ENCODE measurements around the gene FGD2. TPM values are rescaled to one million over a fixed set of nuclear protein-coding genes. Genes with fewer than 3 reads are reported as not detected.

FGD2 gene
- total and polyA plus RNA-seq, 2 of the 8 experiments (the other 6 are each of a cell fraction or from before 2014, with no cell fraction given) = 0.12 to 0.32 TPM

DNA sequence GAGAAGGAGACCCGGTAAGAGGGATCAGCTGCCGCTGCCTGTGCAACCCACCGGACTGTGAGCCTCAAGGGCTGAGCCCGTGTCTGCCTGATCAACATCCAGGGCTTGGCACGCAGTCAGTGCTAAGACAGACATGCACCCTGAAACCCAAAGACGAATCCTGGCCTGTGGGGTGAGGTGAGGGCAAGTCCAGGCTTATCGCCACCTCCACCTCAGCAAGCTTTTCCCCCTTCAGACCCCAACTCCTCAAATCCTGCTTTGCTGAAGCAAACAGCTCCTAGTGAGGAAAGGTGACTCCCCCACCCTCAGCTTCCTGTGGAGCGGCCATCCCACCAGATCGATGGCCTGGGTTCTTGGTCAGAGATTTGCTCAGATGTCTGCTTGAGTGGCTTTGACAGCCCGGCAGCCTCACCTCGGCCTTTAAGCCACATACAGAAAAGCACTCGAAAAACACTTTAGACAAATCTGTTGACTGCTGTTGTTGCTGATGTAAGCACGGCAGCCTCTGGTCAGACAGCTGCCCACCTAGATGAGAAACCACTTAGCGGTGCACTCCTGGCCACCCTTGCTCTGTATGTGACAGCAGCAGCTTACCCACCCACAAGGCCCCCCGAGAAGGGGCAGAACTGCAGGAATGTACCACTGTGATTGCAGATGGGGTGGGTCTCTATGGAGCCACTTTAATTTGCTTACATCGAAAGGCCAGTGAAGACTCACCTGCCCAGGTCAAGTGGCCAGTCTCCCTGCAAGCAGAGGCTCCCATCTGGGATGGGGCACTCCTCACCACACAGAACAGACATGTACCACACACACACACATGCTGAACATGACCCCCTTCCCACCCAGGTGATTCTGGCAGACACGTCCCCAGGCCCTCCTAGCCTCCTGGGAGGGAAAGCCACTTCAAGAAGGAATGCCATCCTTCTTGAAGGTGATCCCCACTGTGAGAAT is 34.3 kb upstream of the FGD2 start:
- peak overlapping the region in 2 of 4 experiments; percentile 13 to 36; a peak in 3 of 7 replicates for H3K9ac ChIP-seq (replicated peaks in 1 of 4; ENCODE audit: extremely low read depth in 1 of 4, low read depth in 3 of 4, low read length in 3 of 4)
- H2BK12ac ChIP-seq (ENCODE audit: low read depth, low read length) = no peak overlapping the region
- ChIA-PET POLR2A (ENCODE audit: partially characterized antibody) (interaction anchor here (0.5 to 1.7 kb wide), 3 partner anchors 10 to 40 kb away, joined by 3 to 4 read pairs (median 4); no protein-coding TSS in a partner anchor), CTCF (ENCODE audit: partially characterized antibody) (interaction anchor here (0.6 to 3.1 kb wide), 8 partner anchors 10 to 520 kb away, joined by 3 to 12 read pairs (median 3); no protein-coding TSS in a partner anchor)
- 72% methylated on average over 16 of the region's 17 CpGs; no CpG with 5 or more reads in 1 of the 2 experiments for WGBS, 2 experiments (ENCODE audit: extremely low coverage in 1 of 2, insufficient coverage in 1 of 2, insufficient read length in 1 of 2, insufficient replicate concordance in 2 of 2, low coverage in 1 of 2, low lambda C conversion rate in 2 of 2, missing lambda C conversion rate in 1 of 2)
- H3K36me3 ChIP-seq (ENCODE audit: control insufficient read depth in 2 of 4, insufficient read depth in 4 of 4, low read length in 3 of 4) = peaks cover 50 to 84% (median 79%) of the 10 kb centered on the region in 4 experiments
- no peak overlapping the region for H2AFZ ChIP-seq (ENCODE audit: low read length)
- no peak overlapping the region for H3K4me2 ChIP-seq (ENCODE audit: insufficient read depth in 1 of 2, low read depth in 2 of 2, low read length in 2 of 2)
- H3K23ac ChIP-seq (ENCODE audit: insufficient read length) = no peak overlapping the region
- H4K5ac ChIP-seq (ENCODE audit: insufficient read length, low read depth, low read length) = no peak overlapping the region
- no peak overlapping the region for H3K56ac ChIP-seq (replicated peaks; ENCODE audit: insufficient read length, low read depth, low read length)
- no peak overlapping the region for H4K91ac ChIP-seq (replicated peaks; ENCODE audit: insufficient read length, low read length)
- H3K27me3 ChIP-seq (replicated peaks in 1 of 4; ENCODE audit: control insufficient read depth in 3 of 4, extremely low read depth in 1 of 4, insufficient read depth in 3 of 4, low read length in 3 of 4) = no peaks in the 10 kb centered on the region
- H2BK120ac ChIP-seq (replicated peaks; ENCODE audit: low read depth, low read length) = no peak overlapping the region
- H3K27ac ChIP-seq (ENCODE audit: low read depth, low read length) = peak overlapping the region; percentile 66; the same call in 1 of the 2 replicates
- H3K23me2 ChIP-seq (ENCODE audit: low read depth, low read length) = no peaks in the 10 kb centered on the region
- no peaks in the 10 kb centered on the region; the same call in 1 of the 2 replicates for H3K79me1 ChIP-seq (ENCODE audit: low read depth, low read length)
- no peak overlapping the region for H3K4ac ChIP-seq (replicated peaks; ENCODE audit: insufficient read length, low read depth, low read length)
- no peak overlapping the region for H2AK5ac ChIP-seq (ENCODE audit: low read depth, low read length)
- no peak overlapping the region for H4K8ac ChIP-seq (ENCODE audit: extremely low read depth, insufficient read depth, low read length)
- no peaks in the 10 kb centered on the region for H3K79me2 ChIP-seq (ENCODE audit: control insufficient read depth in 1 of 2, insufficient read depth in 2 of 2, low read length in 2 of 2)
- H3K14ac ChIP-seq (ENCODE audit: insufficient read length) = no peak overlapping the region
- no peak overlapping the region for H3K4me3 ChIP-seq (ENCODE audit: extremely low read depth in 1 of 4, insufficient read depth in 2 of 4, low read depth in 3 of 4, low read length in 4 of 4)
- peaks cover 3 to 6% of the 10 kb centered on the region in 2 experiments for H4K20me1 ChIP-seq (replicated peaks in 1 of 2; ENCODE audit: control insufficient read depth in 1 of 2, insufficient read depth in 2 of 2, low read length in 2 of 2)
- H2BK5ac ChIP-seq (ENCODE audit: low read depth, low read length) = peak overlapping the region; percentile 72; the same call in 1 of the 2 replicates
- DNase-seq (ENCODE audit: low read depth in 1 of 2, low spot score in 2 of 2) (no peak), FAIRE-seq (no peak)
- H3K9me3 ChIP-seq (ENCODE audit: insufficient read depth in 2 of 2, low read depth in 1 of 2, low read length in 1 of 2) = no peaks in the 10 kb centered on the region
- no peaks in the 10 kb centered on the region for H3K4me1 ChIP-seq (replicated peaks in 1 of 4; ENCODE audit: control insufficient read depth in 3 of 4, insufficient read depth in 4 of 4, low read length in 3 of 4)
- H2BK15ac ChIP-seq (ENCODE audit: low read length) = no peak overlapping the region
- H2BK20ac ChIP-seq (ENCODE audit: low read length) = no peak overlapping the region
- H3K18ac ChIP-seq (ENCODE audit: extremely low read depth, low read length) = no peak overlapping the region
- no peak for TF ChIP-seq ATF3 (IDR thresholded peaks at IDR 0.05; ENCODE audit: insufficient read depth, low read depth, low read length)
- no peak for TF ChIP-seq SRF (IDR thresholded peaks at IDR 0.05; ENCODE audit: low read depth, low read length)
- no peak for TF ChIP-seq POLR2A (IDR thresholded peaks at IDR 0.05; ENCODE audit: control extremely low read depth in 1 of 2, low read depth in 2 of 2, low read length in 2 of 2)
- no peak for TF ChIP-seq POU5F1 (IDR thresholded peaks at IDR 0.05; ENCODE audit: low read depth, low read length)
- no peak for TF ChIP-seq SIN3A (conservative IDR thresholded peaks at IDR 0.05 in 1 of 2, IDR thresholded peaks at IDR 0.05 in 1 of 2; ENCODE audit: low read depth in 1 of 2, low read length in 2 of 2)
- no peak for TF ChIP-seq KDM4A (IDR thresholded peaks at IDR 0.05; ENCODE audit: low read depth, low read length, severe bottlenecking)
- no peak for TF ChIP-seq RFX5 (IDR thresholded peaks at IDR 0.05; ENCODE audit: borderline replicate concordance, low read depth, low read length)
- TF ChIP-seq TCF12 (IDR thresholded peaks at IDR 0.05; ENCODE audit: low read depth, low read length) = no peak
- no peak for TF ChIP-seq KDM5A (IDR thresholded peaks at IDR 0.05; ENCODE audit: low read length)
- no peak for TF ChIP-seq CHD1 (IDR thresholded peaks at IDR 0.05; ENCODE audit: low read depth, low read length)
- no peak for TF ChIP-seq RAD21 (IDR thresholded peaks at IDR 0.05 in 1 of 2, conservative IDR thresholded peaks at IDR 0.05 in 1 of 2; ENCODE audit: low read depth in 2 of 2, low read length in 2 of 2)

Measured in H1 (cell line).